ENCODE data around the gene AK5. TPM values are rescaled to one million over a fixed set of nuclear protein-coding genes. Genes with fewer than 3 reads are reported as not detected.
A peak's percentile ranks its signal among the peaks of the same experiment; 100 is the strongest.
"Not testable (repeated sequence)": the region's sequence is repeated elsewhere in the genome, so short reads cannot be mapped to it uniquely, and the experiment has no call there.

AK5 gene
- total RNA-seq, 1 donor from 2014 or later, result 3.6 TPM

DNA sequence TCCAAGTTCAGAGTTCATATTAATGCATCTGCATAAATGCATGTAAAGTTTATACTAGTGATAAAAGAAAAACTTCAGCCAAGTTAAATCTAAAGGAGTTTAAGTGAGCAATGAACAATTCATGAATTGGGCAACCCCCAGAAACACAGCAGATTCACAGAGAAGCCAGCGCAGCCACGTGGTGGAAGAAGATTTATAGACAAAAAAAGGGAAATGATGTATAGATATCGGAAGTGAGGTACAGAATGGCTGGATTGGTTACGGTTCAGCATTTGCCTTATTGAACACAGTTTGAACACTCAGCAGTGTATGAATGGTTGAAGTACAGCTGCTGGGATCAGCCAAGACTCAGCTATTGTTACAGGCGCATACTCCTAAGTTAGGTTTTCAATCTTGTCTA is 5.7 kb downstream of the AK5 start:
- DNase-seq (ENCODE audit: extremely low read depth, low read depth, low spot score), result no peak

DNA sequence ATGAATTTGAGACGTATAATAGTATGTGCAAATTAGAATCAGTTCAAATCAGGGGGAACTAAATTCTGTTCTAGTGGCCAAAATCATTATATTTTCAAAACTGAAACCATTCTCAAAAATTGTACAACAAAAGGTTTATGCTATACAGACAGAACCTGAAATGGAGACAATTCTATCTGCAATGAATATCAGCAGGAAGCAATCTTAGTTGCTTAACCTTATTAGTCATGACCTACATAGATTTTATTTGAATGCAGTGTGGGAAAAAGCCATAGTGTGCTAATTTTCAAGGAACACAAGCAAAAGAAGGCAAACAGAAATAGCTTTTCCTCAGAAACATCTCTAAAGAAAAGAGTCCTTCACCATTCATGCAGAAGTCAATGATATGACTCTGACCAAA is 6.5 kb downstream of the AK5 start:
- DNase-seq (ENCODE audit: extremely low read depth, low read depth, low spot score), result no peak

DNA sequence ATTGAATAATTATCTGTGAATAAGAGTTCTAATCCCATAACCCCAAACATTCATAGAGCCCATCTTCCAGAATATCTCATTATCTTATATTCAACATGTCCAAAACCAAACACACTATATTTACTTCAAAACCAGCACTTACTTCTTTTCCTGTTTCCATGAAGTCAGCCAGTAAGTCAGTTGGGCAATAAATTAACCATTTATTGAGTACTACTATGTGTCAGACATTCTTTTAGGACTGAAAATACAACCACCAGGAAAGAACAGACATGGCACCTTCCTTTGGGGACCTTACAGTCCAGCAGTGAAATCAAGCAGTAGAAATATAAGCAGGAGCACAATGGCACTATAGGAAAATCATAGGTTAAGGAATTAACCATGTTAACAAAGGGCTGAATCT is 8.8 kb downstream of the AK5 start:
- DNase-seq (ENCODE audit: extremely low read depth, low read depth, low spot score), result no peak

- no peak for DNase-seq (ENCODE audit: extremely low read depth, low read depth, low spot score)
Measured at GRCh38 chr1:77292551-77292950, 10.7 kb downstream of the AK5 start.

GRCh38 chr1:77300566-77300965 is 18.7 kb downstream of the AK5 start:
- no peak for DNase-seq (ENCODE audit: extremely low read depth, low read depth, low spot score)

DNA sequence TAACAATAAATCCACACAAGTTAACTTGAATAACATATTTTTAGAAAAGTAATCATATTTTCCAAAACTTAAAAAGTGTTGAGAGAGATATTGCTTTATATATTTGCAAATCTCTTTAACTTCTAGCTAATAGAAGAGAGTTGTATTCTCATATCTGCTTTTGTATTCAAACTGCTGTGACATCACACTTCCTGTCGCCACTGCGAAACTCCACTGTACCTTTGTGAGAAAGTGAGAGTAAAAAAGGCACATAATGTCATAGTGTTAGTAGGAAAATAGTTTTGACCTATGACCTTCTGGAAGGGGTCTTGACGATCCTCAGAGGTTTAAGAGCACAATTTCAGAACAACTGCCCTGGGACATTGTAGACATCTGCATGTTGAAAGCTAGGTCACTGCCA is 21.6 kb downstream of the AK5 start:
- DNase-seq (ENCODE audit: extremely low read depth, low read depth, low spot score), result no peak

GRCh38 chr1:77308889-77309621 is 27.2 kb downstream of the AK5 start:
- DNase-seq (ENCODE audit: extremely low read depth, low read depth, low spot score), result no peak

GRCh38 chr1:77310924-77311323 is 29.1 kb downstream of the AK5 start:
- no peak for DNase-seq (ENCODE audit: extremely low read depth, low read depth, low spot score)

- not testable (repeated sequence) for DNase-seq (ENCODE audit: extremely low read depth, low read depth, low spot score)
Measured at GRCh38 chr1:77312364-77312763, 30.5 kb downstream of the AK5 start.

- DNase-seq (ENCODE audit: extremely low read depth, low read depth, low spot score), result no peak
Measured at GRCh38 chr1:77313491-77313890, 31.7 kb downstream of the AK5 start.

DNA sequence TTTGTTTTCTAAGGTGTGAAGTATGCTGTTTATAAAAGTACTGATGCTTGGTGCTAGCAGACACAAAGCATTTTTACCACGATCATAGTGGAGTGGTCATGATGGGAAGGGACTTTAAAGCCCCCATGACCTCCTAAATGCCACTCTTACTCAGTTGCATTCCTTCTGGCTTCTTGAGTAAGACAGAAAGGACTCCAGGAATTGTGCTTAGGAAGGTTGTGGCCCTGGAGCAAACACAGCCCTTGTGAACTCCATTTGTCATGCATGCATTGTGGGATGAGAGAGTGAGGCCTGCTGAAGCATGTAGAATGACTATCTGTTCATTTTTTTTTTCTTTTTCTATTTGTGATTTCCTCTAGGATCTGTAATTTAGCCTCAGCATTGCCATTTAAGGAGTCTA is 34.2 kb downstream of the AK5 start:
- no peak for DNase-seq (ENCODE audit: extremely low read depth, low read depth, low spot score)

GRCh38 chr1:77316966-77317365 is 35.1 kb downstream of the AK5 start:
- DNase-seq (ENCODE audit: extremely low read depth, low read depth, low spot score), result no peak

GRCh38 chr1:77319036-77319705 is 37.4 kb downstream of the AK5 start:
- DNase-seq (ENCODE audit: extremely low read depth, low read depth, low spot score), result no peak

GRCh38 chr1:77322061-77322900 is 40.5 kb downstream of the AK5 start:
- DNase-seq (ENCODE audit: extremely low read depth, low read depth, low spot score), result no peak

- no peak for DNase-seq (ENCODE audit: extremely low read depth, low read depth, low spot score)
Measured at GRCh38 chr1:77333501-77333900, 51.7 kb downstream of the AK5 start.

GRCh38 chr1:77336729-77337128 is 54.9 kb downstream of the AK5 start:
- no peak for DNase-seq (ENCODE audit: extremely low read depth, low read depth, low spot score)

- no peak for DNase-seq (ENCODE audit: extremely low read depth, low read depth, low spot score)
Measured at GRCh38 chr1:77339326-77339725, 57.5 kb downstream of the AK5 start.

DNA sequence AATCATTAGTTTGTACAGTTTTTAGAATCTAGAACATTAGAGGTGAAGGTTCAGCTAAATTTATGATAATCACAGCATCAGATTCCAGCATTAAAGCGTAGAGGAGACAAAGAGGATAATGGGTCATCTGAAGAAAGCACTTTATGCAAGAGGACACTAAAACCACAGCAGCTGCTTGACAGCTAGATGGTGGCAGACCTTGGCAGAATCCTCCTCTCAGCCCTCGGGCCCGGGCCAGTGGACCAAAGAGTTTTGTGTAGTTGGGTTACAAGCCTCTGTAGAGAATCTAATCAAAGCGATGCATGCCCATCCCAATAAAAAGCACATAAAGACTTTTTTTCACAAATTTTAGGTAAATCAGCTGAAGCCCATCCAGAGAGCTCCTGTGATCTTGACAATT is 59.4 kb downstream of the AK5 start:
- no peak for DNase-seq (ENCODE audit: extremely low read depth, low read depth, low spot score)

- DNase-seq (ENCODE audit: extremely low read depth, low read depth, low spot score), result no peak
Measured at GRCh38 chr1:77342745-77343144, 60.9 kb downstream of the AK5 start.

DNA sequence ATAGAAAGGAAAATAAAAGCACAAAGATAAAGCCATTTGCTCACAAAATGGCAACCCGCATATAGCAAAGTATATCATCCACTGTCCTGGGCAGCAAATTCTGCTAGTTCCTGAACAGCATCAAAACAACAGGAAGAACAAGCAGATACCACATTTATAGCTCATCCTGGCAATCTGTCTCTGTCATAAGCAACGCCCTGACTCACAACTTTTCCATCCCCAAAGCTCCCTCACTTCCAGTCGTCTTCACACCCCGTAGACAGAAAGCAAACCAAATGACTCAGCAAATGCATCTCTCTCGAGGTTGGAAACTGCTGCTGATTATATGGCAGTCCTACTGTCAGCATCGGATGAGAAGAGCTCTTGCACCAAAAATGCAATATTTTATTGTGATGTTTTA is 65.8 kb downstream of the AK5 start:
- peak; percentile 42 for DNase-seq (ENCODE audit: extremely low read depth, low read depth, low spot score)

DNA sequence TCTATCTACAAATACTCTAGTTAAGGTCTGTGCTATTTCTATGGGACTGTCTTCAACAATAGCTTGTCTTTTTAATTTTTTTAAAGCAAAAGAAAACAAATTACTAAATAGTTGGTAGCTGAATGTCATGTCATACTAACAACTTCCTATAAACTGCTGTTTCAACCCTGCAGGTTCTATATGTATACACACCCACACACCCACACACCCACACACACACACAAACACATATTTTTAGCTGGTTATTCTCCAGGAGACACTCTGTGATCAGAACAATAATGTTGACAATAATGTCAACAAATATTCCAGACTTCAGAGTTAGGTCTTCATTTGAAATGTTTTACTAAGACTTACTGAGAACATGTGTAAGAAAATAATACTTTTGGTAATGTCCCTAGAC is 66.7 kb downstream of the AK5 start:
- no peak for DNase-seq (ENCODE audit: extremely low read depth, low read depth, low spot score)

DNA sequence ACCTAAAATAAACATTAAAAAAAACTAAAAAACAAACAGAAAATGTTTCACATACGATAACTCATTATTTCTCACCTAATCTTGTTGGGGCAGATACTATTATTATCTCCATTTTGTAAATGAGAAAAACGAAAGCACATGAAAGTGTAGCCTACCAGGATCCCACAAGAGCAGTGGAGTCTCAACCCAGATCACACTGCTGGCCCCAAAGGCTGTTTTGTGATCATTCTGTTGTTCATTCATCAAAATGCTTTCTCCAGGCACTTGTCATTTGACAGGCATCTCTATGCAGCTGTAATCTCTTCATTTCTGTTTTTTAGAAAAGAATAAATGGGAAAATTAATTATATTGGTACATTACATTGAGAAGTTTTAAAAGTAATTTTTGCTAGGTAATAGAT is 67.5 kb downstream of the AK5 start:
- DNase-seq (ENCODE audit: extremely low read depth, low read depth, low spot score), result no peak
